SW 1271 (cell line): ENCODE measurements around the gene DDX49.
"Not testable (repeated sequence)": the region's sequence is repeated elsewhere in the genome, so short reads cannot be mapped to it uniquely, and the experiment has no call there.

Experiments
- DNase-seq, 2 experiments: peaks; one replicate each; lab custom pipeline; 2025; lab: John Stamatoyannopoulos, UW

Gene DDX49

GRCh38 chr19:18895824-18896341, 23.6 kb upstream of the DDX49 start, which contains the start of gene CERS1:
Gene CERS1 (minus strand): TSS chr19:18896158. CDS start chr19:18896072, 86 bp downstream.
- no peak for DNase-seq

GRCh38 chr19:18896421-18896841, 23.1 kb upstream of the DDX49 start:
- no peak for DNase-seq

DNA sequence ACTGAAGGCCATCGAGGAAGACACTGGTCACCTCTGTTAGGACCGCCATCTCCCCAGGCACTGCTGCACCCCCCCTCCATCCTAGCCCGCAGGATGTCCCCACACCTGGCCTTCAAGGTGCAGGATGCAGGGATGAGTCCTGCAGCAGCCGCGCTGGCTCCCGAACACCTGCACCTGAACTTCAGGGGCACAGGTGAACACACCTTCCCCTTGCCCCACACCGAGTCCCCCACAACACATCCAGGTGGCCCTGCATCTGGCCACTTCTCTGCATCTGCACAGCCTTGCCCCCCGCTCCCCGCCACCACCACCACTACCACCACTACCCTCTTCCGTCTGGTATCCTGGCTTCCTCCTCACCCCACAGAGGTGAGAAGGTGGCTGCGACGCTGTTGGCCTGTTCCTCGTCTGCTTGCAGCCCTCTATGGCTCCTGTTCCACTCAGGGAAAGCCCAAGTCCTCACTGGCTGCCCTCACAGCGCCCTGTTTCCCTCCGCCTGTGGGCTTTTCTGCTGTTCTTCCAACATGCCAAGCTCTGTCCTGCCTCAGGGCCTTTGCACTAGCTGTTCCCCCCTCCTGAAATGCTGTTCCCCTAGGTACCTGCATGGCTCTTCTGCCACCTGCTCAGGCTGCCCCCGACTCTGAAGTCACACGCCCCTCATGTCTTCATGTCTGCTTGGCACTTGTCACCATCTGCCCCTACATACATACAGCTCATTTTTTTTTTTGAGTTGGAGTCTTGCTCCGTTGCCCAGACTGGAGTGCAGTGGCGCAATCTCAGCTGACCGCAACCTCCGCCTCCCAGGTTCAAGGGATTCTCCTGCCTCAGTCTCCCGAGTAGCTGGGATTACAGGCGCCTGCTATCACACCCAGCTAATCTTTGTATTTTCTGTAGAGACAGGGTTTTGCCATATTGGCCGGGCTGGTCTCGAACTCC, 22.2 kb upstream of the DDX49 start:
- no peak for DNase-seq

- DNase-seq, result no peak
Observed at GRCh38 chr19:18898081-18898606, 21.4 kb upstream of the DDX49 start.

DNA sequence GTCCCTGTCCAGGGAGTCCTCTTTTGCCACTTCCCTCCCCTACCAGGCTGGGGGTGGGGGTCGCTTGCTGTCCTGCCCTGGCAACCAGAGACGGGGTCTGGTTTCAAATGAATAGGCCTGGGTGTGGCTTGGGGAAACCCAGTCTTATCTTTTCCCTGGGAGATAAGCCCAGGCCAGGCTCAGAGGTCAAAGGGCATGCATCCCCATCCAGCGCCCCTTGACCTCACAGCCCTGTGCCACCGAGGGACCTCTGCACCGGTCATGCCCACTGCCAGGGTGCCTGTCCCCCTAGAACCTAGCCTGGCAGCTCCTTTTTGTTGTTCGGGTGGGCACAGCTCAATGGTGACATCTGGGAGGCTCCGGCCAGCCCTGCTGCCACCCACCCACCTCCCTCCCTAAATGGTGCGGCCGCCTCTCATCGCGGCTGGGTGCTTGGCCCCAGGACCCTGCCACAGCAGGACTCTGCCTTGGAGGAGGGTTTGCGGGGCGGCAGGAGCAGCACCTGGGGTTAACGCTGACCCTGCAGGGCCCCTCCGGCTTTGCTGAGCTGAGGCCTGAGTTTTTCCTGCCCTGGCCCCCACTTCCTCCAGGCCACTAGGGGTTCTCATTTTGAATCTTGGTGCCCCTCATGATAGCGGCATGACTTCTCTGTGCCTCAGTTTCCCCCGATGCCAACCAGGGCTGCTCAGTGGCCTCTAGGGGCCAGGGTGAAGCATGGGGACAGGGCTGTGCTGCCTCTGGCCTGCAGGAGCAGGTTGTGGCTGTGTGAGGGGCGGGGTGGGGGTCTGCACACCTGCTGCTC, 20.7 kb upstream of the DDX49 start:
- no peak for DNase-seq

- DNase-seq, result no peak
Observed at GRCh38 chr19:18899624-18900560, 19.6 kb upstream of the DDX49 start.

DNA sequence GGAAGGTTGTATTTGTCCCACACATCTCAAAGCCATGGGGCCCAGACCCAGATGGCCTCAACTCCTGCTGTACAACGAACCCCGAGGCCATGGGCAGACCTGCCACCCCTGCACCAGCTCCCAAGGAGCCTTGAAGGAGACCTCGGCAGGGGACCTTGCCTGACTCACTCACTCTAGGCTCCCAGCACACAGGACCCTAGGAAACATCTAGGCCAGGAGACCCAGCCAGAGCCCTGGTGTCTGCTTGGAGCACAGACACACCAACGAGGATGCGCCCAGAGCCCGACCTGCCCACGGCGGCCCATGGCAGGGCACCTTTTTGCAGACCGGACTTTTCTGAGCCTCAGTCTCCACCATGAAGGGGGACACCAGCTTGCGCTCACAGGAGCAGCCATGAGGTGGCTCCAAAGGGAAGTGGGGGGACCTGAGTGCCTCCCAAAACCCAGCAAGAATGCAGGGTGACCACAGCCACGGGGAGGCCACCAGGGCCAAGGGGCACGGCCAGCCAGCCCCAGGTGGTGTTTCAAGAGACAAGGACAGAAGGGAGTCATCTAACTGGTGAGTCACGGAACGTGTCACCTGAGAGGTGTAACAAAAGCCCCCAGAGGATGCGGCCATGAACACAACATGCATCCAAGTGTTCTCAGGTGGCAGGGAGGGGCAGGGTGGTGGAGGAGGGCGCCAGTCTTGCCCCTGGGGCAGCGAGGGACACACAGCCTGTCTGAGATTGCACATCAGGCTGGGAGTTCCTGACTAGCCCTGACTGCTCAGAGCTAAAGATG, 18.6 kb upstream of the DDX49 start:
- no peak for DNase-seq

- DNase-seq, result no peak
Observed at GRCh38 chr19:18901491-18901890, 18.0 kb upstream of the DDX49 start.

DNA sequence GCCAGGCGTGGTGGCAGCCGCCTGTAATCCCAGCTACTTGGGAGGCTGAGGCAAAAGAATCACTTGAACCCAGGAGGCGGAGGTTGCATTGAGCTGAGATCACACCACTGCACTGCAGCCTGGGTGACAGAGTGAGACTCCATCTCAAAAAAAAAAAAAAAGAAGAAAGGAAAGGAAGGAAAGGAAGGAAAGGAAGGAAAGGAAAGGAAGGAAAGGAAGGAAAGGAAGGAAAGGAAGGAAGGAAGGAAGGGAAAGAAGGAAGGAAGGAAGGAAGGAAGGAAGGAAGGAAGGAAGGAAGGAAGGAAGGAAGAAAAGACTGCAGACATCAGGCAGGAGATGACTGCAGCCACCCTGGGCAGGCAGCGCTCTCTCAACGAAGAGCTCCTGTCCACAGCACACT, 17.0 kb upstream of the DDX49 start:
- not testable (repeated sequence) for DNase-seq

DNA sequence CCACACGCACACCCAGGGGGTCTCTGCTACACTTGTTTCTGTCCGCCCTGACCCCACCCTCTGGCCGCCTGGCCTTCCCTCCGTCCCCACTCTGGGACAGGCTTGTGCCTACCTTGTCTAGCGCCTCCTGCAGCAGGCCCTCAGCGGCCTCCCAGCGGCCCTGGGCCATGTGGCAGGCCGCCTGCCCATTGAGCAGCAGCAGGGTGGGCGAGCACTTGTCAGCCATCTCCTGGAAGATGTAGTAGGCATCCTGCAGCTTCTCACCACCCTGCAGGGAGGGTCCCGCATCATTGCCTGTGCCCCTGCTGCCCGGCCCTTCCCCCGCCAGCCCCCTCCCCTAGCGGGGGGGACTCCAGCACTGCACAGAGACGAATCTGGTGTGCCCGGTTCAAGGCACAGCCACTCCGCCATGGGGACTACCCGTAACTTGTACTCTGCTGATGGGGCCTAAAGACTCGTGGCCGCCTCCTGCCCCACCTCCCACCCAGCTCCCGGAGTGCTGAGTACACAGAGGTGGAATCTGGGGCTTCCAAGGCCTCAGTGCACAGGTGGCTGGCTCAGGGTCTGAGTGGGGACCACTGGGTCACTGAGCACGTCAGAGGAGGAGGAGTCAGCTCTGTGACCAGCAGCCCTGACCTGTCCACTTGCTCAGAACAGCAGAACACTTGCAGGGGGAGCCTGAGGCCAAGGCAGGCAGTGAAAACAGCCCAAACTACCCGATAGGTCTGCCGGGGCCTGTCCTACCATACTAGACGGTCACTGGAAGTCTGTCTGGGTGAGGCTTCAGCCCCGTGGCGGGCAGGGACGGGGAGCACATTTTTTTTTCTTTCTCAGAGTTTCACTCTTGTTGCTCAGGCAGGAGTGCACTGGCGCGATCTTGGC, 16.1 kb upstream of the DDX49 start:
- DNase-seq, result no peak

GRCh38 chr19:18904334-18905057, 15.0 kb upstream of the DDX49 start:
- no peak for DNase-seq

DNA sequence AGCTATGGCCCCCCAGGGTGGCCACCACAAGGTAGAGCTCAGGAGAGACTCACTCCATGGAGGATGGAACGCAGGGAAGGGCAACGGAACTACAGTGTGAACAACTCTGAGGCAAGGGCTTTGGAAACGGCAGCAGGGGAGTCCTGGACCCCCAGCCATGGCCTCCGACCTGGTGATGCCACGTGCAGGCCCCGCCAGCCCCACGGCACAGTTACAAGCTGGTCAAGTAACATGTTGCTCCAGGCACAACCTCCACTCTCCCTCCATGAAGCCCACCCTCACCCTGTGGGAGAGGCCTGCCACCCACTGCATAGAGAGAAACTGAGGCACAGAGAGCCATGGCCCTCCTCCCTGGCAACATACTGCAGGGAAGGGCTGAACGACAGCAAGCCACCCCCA, 14.5 kb upstream of the DDX49 start:
- DNase-seq, result no peak

DNA sequence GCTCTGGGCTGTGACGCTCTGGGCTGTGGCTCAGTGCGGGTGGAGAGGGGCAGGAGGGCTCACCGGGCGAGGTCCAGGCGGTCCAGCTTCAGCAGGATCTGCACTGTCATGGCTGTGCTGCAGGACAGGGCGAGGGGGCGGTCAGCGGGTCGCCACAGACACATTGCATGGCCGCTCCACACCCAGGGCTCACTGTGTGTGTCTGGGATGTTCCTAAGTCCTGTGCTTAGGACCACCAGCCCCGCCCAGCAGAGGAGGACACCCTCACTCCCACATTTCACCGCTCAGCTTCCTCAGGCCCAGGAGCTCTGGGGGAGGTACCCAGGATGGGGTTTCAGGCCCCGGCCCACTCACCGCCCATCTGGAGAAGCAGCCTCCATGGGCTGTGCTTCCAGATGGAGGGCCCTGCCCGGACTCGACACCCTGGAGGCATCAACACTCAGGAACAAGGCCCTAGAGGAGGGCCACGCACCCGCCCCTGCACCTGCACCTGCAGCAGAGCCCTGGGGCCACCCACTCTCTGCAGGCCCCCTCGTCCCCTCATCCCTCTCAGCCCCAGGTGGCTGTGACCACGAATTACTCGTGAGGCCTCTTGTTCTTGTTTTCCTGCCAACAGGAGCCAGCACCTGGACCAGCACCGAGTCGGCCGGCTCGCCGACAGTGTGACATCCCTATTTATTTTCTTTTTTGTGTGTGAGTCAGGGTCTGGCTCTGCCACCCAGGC, 13.8 kb upstream of the DDX49 start:
- no peak for DNase-seq

DNA sequence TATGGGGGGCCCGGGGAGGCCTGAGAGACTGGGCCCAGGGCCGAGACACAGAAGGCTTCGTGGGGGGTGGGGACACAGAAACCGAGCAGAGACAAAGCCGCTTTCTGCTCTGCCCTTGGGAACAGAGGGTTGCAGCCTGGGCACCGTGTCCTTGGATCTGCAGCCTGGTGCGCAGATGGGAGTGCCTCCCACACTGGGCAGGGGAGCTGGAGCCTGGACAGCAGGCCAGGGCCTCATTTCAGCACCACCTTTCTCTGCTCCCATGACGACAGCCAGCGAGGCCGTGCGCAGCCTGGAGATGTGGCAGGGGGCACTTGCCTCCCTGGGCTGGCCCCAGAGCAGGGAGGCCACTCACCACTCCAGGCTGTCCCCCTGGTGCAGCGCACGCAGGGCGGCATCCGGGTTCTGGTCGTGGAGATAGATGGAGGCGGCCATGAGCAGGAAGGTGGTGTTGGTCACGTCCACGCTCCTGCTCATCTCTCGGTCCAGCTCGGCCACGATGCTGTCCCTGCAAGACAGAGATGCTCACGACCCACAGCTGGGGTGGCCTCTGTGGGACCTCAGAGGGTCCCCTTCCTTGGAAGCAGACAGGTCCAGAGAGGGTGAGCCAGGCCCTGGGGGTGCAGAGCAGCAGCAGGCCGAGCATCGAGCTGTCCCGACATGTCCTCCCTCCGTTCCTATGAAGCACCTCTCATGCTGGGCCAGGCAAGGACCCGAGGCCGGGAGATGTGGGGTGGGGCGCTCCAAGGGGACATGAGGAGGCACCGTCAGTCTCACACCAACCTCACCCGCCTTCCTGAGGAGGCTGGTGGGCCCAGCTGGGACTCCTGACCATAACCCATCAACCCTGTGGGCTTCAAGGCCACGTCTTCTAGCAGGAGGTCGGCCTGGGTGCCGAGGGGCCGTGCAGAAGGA, 12.7 kb upstream of the DDX49 start:
- no peak for DNase-seq

- no peak for DNase-seq
Observed at GRCh38 chr19:18908917-18909619, 10.4 kb upstream of the DDX49 start.

DNA sequence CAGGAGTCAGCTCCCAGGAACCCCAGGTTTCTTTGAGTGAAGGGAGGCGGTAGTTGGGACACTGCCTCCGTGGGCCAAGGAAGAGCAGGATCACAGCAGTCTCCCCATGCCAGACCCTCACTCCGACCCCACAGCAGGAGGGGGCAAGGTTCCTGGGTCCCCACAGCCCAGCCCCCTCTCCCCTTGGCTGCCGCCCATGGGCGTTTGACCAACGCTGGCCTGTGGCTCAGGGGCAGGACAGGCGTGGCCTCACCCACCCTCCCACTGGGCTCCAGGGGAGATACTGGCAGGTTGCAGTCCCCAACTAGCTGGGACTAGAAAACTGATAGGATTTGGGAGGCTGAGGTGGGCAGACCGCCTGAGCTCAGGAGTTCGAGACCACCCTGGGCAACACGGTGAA, 9.5 kb upstream of the DDX49 start:
- DNase-seq, result no peak
